Stimulated activated CD4-positive, alpha-beta T cell treated with anti-CD3 and anti-CD28 coated beads, Interleukin-12 subunit alpha, Interleukin-12 subunit beta, amount 100 ng/mL, for 4 hours (primary cell): ENCODE results near the gene CCDC3.
"Not testable (repeated sequence)": the region's sequence is repeated elsewhere in the genome, so short reads cannot be mapped to it uniquely, and the experiment has no call there.

Experiments used
- DNase-seq: peaks from one replicate; pipeline ENCODE4 v3.0.0-alpha.2; 2020

CCDC3 gene

GRCh38 chr10:13001041-13001886, at the start of gene CCDC3:
Gene CCDC3, minus strand, starts transcription at chr10:13001713. Its CDS starts 143 bp downstream, at chr10:13001570.
- DNase-seq = peak; percentile 0

GRCh38 chr10:13051126-13051694, 49.7 kb upstream of the CCDC3 start:
- no peak for DNase-seq

DNA sequence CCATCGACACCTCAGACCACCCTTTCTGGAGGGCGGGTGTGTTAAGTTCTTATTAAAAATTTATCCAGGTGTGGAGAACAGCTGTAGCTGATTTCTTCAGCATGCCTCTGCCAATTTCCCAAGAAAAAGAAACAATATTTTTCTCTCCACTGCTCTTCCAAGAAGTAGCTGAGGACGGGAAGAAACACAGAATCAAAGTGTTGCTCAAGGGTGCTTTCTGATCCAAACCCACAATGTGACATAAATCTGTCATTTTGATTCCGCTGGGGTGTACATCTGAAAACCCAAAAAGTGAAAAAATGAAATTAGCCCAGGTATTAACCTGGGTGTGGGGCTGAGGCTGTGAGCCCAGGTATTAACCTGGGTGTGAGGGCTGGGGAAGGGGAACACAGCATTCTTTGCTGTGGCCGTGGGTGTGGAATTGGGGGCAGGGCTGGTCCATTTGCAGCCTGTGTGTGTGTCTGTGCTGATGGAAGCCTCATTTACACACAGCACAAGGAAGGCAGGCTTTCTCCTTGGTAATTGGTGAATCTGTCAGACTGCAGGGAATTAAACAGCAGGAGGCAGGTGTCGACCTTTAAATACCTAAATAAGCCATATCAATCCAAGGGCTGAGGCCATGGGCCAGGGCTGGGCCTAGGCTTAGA, 48.4 kb upstream of the CCDC3 start:
- no peak for DNase-seq

GRCh38 chr10:13048762-13049161, 47.2 kb upstream of the CCDC3 start:
- DNase-seq = no peak

DNA sequence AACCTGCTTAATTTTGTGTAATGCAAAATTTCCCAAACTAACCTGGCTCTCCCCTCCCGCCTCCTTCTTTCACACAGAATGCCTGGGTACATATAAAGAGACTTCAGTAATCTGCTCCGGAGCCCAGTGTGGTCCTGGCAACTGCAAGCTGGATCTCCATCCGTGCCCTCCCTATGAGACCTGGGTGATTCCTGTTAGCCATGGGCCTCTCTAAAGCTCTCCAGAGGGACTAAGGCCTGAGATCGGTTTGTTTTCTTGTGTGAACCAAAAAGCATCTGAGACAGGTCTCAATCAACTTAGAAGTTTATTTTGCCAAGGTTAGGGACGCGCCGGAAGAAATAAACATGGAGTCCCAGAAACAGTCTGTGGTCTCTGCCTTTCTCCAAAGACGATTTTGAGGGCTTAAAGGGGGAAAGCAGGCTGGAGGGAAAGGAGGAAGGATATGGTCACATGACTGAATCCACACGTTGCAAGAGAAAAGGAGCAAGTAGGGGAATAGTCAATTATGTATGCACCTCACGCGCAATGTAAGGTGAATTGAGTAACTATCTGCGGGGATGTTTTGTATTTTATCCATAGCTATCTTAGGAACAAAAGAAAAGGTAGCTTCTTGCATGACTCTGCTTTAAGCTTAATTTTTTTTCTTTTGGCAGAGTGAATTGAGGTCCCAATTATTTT, 46.2 kb upstream of the CCDC3 start:
- no peak for DNase-seq

GRCh38 chr10:13046851-13047528, 45.5 kb upstream of the CCDC3 start:
- DNase-seq = no peak

GRCh38 chr10:13043520-13043919, 42.0 kb upstream of the CCDC3 start:
- DNase-seq = no peak

- no peak for DNase-seq
These were observed 38.2 kb upstream of the CCDC3 start for GRCh38 chr10:13039761-13040160.

GRCh38 chr10:13038391-13038790, 36.9 kb upstream of the CCDC3 start:
- DNase-seq = no peak

- no peak for DNase-seq
These were observed 36.3 kb upstream of the CCDC3 start for GRCh38 chr10:13037832-13038231.

DNA sequence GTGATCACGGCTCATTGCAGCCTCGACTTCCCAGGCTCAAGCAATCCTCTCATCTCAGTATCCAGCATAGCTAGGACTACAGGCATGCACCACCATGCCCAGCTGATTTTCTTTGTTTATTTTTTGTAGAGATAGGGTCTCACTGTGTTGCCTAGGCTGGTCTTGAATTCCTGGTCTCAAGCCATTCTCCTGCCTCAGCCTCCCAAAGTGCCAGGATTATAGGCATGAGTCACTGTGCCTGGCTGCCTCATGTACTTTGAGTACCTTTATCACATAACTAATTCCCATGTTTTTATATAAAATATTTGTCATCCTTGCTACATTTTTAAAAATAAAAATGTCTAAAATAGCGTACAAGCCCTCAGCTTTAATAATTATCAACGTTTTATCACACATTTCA, 35.3 kb upstream of the CCDC3 start:
- DNase-seq = no peak

DNA sequence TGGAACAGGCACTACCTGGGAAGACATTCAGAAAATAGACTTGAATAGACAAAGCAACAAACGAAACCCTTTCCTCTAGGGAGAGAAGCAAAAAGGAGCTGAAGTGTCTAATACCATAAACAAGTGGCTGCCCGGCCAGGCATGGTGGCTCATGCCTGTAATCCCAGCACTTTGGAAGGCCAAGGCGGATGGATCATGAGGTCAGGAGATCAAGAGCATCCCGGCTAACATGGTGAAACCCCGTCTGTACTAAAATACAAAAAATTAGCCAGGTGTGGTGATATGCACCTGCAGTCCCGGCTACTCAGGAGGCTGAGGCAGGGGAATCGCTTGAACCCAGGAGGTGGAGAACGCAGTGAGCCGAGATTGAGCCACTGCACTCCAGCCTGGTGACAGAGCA, 34.2 kb upstream of the CCDC3 start:
- not testable (repeated sequence) for DNase-seq

DNA sequence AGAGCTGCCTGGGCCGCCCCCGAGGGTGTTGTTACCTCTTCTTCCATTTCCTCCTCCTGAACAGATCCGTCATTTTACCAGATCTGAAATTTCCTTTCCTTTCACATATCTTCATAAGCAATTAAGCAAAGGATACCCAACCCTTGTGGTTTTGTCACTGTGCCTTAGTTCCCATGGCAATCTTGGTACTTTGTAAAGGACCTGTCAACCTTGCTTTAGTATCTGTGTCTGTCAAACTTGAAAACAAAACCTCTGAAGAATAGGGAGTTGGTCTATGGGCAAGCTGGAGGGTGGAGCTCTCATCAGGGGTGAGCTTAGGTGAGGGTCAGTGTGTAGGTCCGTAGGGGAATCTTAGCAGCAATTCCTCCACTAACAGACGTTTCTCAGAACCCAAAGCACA, 25.4 kb upstream of the CCDC3 start:
- DNase-seq = no peak

DNA sequence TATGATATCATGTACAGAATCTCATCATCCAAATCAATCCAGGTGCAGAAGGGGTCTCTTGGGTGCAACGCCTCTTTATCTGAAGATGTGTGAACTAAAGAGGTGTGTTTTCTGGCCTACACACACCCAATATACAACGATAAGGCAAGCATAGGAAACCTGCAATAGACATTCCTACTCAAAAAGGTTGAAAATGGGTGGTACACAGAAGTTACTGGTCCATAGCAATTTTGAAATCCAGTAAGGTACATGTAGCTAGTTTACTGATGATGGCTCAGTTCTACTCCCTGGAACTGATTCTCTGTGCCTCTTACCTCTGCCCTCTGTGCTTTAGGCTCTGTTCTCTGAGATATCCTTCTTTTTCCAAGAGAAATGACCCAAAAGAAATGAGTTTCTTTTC, 22.2 kb upstream of the CCDC3 start:
- no peak for DNase-seq

DNA sequence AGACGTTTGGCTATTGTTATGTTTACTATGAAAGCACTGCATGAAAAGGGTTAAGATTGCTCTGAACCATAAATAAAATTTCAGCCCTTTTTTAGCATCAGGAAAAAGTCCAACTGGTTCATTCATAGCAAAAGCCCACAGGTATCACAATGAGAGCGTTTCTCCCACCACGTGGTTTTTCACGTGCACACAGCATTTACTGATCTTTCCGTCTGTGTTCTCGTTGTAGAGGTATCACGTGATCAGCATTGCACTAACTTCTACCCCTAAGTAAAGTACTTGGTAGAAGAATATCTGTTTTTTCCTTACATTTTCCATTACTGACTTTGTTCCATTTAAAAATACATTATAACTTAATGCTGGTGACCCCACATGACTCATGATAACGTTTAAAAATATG, 17.8 kb upstream of the CCDC3 start:
- DNase-seq = no peak

DNA sequence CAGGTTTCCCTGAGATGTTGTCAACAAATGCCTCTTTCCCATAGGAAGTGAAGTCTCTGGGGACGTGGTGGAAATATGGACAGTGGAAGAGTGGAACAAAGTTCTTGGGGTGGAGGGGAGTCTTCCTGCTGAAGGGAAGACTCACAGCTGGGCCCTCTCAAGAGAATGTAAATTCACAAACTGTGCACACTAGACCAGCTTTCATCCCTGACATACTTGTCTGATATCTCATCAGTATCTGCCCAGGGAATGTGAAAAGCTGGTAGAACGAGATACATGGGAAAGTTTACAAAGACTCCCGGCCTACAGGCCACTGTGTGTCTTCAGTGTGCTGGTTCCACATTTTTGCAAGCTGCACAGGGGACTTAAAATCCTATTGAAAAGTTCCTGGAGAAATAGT, 16.7 kb upstream of the CCDC3 start:
- DNase-seq = no peak

GRCh38 chr10:13016886-13017285, 15.4 kb upstream of the CCDC3 start:
- no peak for DNase-seq

DNA sequence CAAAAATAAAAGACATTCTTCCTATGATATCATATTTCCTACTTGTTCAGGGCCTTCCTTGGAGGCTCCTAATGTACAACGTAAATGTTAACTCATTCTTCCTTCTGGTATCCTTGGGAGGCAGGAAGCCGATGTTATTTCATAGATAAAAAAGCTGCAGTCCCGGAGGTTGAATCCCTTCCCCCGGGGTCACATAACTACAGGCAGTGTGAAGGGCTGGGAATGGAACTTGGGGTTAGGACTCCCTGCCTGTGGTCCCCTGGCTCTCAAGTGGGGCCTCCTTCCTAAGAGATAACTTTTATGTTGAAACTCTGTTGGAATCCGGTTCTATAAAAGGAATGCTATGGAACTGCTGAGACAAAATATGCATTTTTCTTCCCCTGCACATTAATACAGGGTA, 14.9 kb upstream of the CCDC3 start:
- no peak for DNase-seq

DNA sequence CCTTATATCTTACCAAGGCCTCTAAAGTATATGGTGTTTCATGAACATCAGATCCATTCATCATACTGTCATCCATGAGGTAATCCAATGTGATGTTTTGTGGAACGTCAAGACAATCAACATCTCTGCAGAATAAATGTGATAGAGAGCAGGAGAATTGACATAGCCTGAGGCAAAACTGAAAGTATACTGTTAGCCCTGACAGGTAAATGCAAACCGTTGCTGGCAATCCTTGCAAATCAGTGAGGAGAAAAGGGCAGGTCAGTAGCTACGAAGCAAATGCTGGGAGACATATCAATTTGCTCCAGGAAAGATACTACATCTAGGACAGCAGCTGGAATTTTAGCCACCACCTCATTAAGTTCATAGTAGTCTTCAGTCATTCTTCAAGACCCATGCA, 4.5 kb upstream of the CCDC3 start:
- DNase-seq = no peak

- DNase-seq = no peak
These were observed 2.2 kb upstream of the CCDC3 start for GRCh38 chr10:13003759-13004158.

- no peak for DNase-seq
These were observed 1.5 kb upstream of the CCDC3 start for GRCh38 chr10:13003004-13003403.

DNA sequence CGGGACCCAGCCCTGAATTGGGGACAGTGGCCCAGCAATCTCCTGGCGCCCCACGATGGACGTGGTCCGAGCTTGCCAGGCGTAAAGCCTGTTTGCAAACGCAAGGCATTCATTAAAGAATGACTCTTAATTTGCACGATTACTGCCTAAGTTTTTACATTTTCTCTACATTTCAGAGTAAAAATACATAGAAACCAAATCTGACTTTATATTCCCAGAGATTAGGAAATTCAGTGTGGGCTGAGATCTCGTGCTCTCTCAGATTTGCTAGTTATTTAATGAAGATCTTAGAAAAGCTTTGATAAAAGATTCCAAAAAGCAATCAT, 337 bp upstream of the CCDC3 start:
- DNase-seq = no peak

- no peak for DNase-seq
These were observed 1.1 kb downstream of the CCDC3 start for GRCh38 chr10:13000431-13000830.
